ENCODE data around the gene ZNF385B.

Gene ZNF385B

DNA sequence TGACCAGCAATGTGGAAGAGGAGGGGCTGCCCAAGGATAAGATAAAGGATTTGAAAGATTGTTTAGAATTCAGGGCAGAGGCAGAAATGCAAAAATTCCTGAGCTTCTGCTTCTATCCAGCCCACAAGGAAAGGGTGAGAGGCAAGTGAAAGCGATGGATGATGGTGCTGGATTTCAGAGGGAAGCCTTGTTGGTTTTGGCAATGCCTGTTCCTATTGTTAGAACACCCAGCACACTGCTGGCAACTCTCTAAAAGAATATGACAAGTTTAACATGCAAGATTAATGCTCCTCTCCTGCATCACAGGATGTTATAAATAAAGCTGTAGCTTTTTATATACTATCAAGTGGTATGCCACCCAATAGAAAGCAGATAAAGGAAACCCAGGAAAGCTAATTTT is 92.6 kb downstream of the ZNF385B start:
- no peak for DNase-seq
- no peak for TF ChIP-seq EZH2 (optimal IDR thresholded peaks at IDR 0.05; ENCODE audit: low read depth, low read length)
- no peak for TF ChIP-seq EZH2phosphoT487 (IDR thresholded peaks at IDR 0.05; ENCODE audit: low read length)
- TF ChIP-seq, protein P1, sequence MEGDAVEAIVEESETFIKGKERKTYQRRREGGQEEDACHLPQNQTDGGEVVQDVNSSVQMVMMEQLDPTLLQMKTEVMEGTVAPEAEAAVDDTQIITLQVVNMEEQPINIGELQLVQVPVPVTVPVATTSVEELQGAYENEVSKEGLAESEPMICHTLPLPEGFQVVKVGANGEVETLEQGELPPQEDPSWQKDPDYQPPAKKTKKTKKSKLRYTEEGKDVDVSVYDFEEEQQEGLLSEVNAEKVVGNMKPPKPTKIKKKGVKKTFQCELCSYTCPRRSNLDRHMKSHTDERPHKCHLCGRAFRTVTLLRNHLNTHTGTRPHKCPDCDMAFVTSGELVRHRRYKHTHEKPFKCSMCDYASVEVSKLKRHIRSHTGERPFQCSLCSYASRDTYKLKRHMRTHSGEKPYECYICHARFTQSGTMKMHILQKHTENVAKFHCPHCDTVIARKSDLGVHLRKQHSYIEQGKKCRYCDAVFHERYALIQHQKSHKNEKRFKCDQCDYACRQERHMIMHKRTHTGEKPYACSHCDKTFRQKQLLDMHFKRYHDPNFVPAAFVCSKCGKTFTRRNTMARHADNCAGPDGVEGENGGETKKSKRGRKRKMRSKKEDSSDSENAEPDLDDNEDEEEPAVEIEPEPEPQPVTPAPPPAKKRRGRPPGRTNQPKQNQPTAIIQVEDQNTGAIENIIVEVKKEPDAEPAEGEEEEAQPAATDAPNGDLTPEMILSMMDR (IDR thresholded peaks at IDR 0.05; ENCODE audit: low read length) = no peak
- Histone ChIP-seq H3K27ac (ENCODE audit: low read length) (no peak overlapping the region), H4K20me1 (ENCODE audit: insufficient read depth, low read length) (no peaks in the 10 kb centered on the region), H3K9ac (ENCODE audit: low read length) (no peak overlapping the region), H3K9me3 (replicated peaks; ENCODE audit: insufficient read depth, low read length) (no peaks in the 10 kb centered on the region), H3K9me2 (replicated peaks; ENCODE audit: insufficient read depth, low read length) (no peaks in the 10 kb centered on the region), H3F3A (ENCODE audit: insufficient read depth, low read length) (no peaks in the 10 kb centered on the region), H3K4me3 (ENCODE audit: low read length) (no peak overlapping the region), H2AFZ (ENCODE audit: low read length) (no peak overlapping the region), H3K4me2 (ENCODE audit: low read depth, low read length) (no peak overlapping the region), H3K36me3 (replicated peaks; ENCODE audit: insufficient read depth, low read length) (no peaks in the 10 kb centered on the region), H3K27me3 (replicated peaks; ENCODE audit: insufficient read depth, low read length) (no peaks in the 10 kb centered on the region), H3K4me1 (ENCODE audit: low read length) (no peaks in the 10 kb centered on the region), H3K79me2 (ENCODE audit: low read length) (no peaks in the 10 kb centered on the region)

DNA sequence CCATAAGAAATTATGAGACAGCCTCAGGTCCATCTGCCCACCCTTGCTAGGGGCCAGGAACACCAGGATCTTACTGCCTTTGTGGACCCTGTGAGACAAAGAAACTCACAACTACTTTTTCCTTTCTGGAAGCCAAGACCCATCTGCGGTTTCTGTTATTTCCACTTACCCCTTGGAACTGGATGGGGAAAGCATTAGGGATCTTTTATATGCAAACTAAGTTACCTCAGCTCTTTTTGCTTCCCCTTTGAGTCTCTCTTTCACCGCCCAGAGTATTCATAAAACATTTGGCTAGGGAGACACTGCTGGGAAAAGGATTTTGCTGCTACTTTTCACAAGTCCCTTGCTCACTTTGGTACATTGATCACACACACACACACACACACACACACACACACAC is 95.7 kb downstream of the ZNF385B start:
- H3F3A ChIP-seq (ENCODE audit: insufficient read depth, low read length) = no peaks in the 10 kb centered on the region
- no peaks in the 10 kb centered on the region for H3K9me2 ChIP-seq (replicated peaks; ENCODE audit: insufficient read depth, low read length)
- no peaks in the 10 kb centered on the region for H3K4me1 ChIP-seq (ENCODE audit: low read length)
- no peak for TF ChIP-seq EZH2 (optimal IDR thresholded peaks at IDR 0.05; ENCODE audit: low read depth, low read length)
- TF ChIP-seq EZH2phosphoT487 (IDR thresholded peaks at IDR 0.05; ENCODE audit: low read length) = no peak
- TF ChIP-seq, protein P1 (IDR thresholded peaks at IDR 0.05; ENCODE audit: low read length) = no peak
- no peaks in the 10 kb centered on the region for H4K20me1 ChIP-seq (ENCODE audit: insufficient read depth, low read length)
- H2AFZ ChIP-seq (ENCODE audit: low read length) = no peak overlapping the region
- no peak for DNase-seq
- H3K27ac ChIP-seq (ENCODE audit: low read length) = no peak overlapping the region
- no peaks in the 10 kb centered on the region for H3K79me2 ChIP-seq (ENCODE audit: low read length)
- no peak overlapping the region for H3K4me2 ChIP-seq (ENCODE audit: low read depth, low read length)
- no peaks in the 10 kb centered on the region for H3K27me3 ChIP-seq (replicated peaks; ENCODE audit: insufficient read depth, low read length)
- H3K9ac ChIP-seq (ENCODE audit: low read length) = no peak overlapping the region
- H3K4me3 ChIP-seq (ENCODE audit: low read length) = no peak overlapping the region
- no peaks in the 10 kb centered on the region for H3K9me3 ChIP-seq (replicated peaks; ENCODE audit: insufficient read depth, low read length)
- no peaks in the 10 kb centered on the region for H3K36me3 ChIP-seq (replicated peaks; ENCODE audit: insufficient read depth, low read length)

DNA sequence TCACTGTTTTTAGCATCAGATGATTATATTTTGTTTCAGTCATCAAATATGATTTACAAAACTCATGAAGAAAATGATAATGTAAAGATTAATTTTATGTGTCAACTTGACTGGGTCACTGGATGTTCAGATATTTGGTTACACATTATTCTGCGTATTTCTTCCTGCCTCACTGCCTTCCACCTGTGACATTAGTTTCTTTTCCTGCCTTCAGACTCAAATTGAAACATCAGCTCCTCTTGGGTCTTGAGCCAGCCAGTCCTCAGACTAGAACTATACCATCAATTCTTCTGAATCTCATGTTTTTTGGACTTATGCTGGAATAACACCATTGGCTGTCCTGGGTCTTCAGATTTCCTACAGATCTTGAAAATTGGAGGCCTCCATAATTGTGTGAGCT is 96.7 kb downstream of the ZNF385B start:
- no peak overlapping the region for H3K4me3 ChIP-seq (ENCODE audit: low read length)
- no peak overlapping the region for H3K9ac ChIP-seq (ENCODE audit: low read length)
- no peak overlapping the region for H3K27ac ChIP-seq (ENCODE audit: low read length)
- H3K4me2 ChIP-seq (ENCODE audit: low read depth, low read length) = no peak overlapping the region
- H2AFZ ChIP-seq (ENCODE audit: low read length) = no peak overlapping the region
- no peaks in the 10 kb centered on the region for H3K36me3 ChIP-seq (replicated peaks; ENCODE audit: insufficient read depth, low read length)
- no peaks in the 10 kb centered on the region for H3K4me1 ChIP-seq (ENCODE audit: low read length)
- H4K20me1 ChIP-seq (ENCODE audit: insufficient read depth, low read length) = no peaks in the 10 kb centered on the region
- no peak for DNase-seq
- H3K27me3 ChIP-seq (replicated peaks; ENCODE audit: insufficient read depth, low read length) = no peaks in the 10 kb centered on the region
- no peaks in the 10 kb centered on the region for H3F3A ChIP-seq (ENCODE audit: insufficient read depth, low read length)
- H3K79me2 ChIP-seq (ENCODE audit: low read length) = no peaks in the 10 kb centered on the region
- TF ChIP-seq, protein P1 (IDR thresholded peaks at IDR 0.05; ENCODE audit: low read length) = no peak
- TF ChIP-seq EZH2 (optimal IDR thresholded peaks at IDR 0.05; ENCODE audit: low read depth, low read length) (no peak), EZH2phosphoT487 (IDR thresholded peaks at IDR 0.05; ENCODE audit: low read length) (no peak)
- H3K9me3 ChIP-seq (replicated peaks; ENCODE audit: insufficient read depth, low read length) = no peaks in the 10 kb centered on the region
- no peaks in the 10 kb centered on the region for H3K9me2 ChIP-seq (replicated peaks; ENCODE audit: insufficient read depth, low read length)

Data from MM.1S (cell line).